Mononuclear cell (primary cell): ENCODE measurements around the gene DOCK4. TPM values are rescaled to one million over a fixed set of nuclear protein-coding genes. Genes with fewer than 3 reads are reported as not detected.

Experiments used
- H3K27me3 ChIP-seq: 2 replicates; pipeline ENCODE4 v1.6.0; 2011; ENCODE audit warnings: low read length, control low read depth; ENCODE audit not compliant: insufficient read depth
- H3K4me1 ChIP-seq: 2 replicates; pipeline ENCODE4 v1.5.1; 2011; ENCODE audit warnings: mild to moderate bottlenecking, low read length, control low read depth; ENCODE audit not compliant: insufficient read depth
- H3K4me3 ChIP-seq: 2 replicates; pipeline ENCODE4 v1.5.1; 2011; ENCODE audit warnings: mild to moderate bottlenecking, low read length, moderate library complexity
- H3K9me3 ChIP-seq: 2 replicates; pipeline ENCODE4 v1.5.1; 2011; ENCODE audit warnings: low read depth, mild to moderate bottlenecking, control low read depth, low read length
- total RNA-seq: library from RNA; depleted of rRNA; stranded (reverse); fragments of >200 nt; gene quantifications from one replicate; pipeline ENCODE4 v1.2.3, GENCODE V29; 2012

DOCK4 gene
- total RNA-seq, 1 donor = 5.6 TPM

DNA sequence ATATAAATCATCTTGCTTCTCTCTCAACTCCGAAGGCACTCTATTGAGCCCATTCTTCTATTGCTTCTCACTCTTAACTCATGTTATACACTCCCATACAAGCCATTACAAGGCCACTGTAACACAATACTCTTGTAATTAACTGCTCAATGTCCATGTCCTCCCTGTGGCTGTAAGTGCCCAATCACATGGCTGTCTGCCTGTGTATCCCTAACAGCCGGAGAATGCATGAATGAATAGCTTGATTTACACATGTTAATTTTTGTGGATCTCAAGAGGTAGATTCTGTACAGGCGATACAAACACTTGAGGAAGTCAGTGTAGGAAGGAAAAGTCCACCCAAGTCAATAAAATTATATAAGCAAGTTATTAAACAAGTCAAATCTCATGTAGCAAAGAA is 215.6 kb downstream of the DOCK4 start:
- no peaks in the 10 kb centered on the region for H3K9me3 ChIP-seq
- no peak overlapping the region for H3K4me3 ChIP-seq
- no peaks in the 10 kb centered on the region for H3K27me3 ChIP-seq
- peaks cover 19% of the 10 kb centered on the region for H3K4me1 ChIP-seq

DNA sequence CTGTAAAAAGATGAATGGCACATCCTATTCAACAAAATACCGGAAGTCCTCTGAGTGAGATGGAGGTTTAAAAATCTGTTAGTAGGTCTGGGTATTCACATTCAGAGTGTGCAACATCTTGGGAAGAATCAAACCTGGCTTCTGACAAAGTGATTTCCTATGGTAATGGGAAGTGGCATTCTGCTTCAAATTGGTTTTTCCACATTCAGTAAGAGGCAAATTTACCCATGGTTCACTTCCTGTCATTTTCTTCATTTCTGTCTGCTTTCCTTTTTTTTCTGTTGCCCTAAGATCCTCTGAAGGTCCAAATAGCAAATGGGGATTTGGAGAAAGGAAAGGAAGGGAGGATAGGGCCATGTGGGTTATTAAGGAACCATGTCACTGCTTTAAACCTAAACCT is 218.3 kb downstream of the DOCK4 start:
- no peak overlapping the region for H3K4me3 ChIP-seq
- peaks cover 19% of the 10 kb centered on the region for H3K4me1 ChIP-seq
- H3K9me3 ChIP-seq = no peaks in the 10 kb centered on the region
- no peaks in the 10 kb centered on the region for H3K27me3 ChIP-seq

DNA sequence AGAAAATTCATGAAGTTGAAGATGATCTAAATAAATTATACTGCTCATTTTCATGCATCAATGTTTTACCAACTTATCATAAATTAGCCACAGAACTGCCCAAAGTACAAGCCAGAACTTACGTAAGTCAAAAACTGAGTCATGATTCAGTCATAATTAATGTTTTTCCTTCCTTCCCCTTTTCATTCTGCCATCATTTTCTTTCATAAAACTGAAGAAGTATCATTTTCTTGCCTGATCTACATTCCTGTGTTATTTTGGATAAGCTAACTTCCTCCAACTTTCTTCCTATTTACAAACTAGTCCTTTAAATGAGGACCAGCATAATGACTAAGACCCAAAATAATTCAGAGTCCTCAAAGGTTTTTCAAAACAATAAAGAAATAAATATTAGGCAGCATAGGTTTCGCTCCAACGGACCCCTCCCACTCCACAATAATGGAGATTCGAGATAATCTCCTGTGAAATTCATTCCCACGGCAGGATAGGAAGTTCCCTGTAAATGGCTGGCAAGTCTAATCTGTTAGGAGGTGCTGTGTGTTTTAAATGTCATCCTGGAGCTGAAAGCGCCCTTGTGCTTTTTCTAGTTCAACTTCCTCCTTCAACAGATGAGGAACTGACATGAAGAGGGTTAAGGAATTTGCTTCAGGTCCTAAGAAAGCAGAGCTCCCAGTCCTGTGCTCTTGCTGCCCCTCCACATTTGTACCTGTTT is 218.9 kb downstream of the DOCK4 start:
- peaks cover 19% of the 10 kb centered on the region for H3K4me1 ChIP-seq
- H3K9me3 ChIP-seq = no peaks in the 10 kb centered on the region
- H3K4me3 ChIP-seq = no peak overlapping the region
- no peaks in the 10 kb centered on the region for H3K27me3 ChIP-seq

DNA sequence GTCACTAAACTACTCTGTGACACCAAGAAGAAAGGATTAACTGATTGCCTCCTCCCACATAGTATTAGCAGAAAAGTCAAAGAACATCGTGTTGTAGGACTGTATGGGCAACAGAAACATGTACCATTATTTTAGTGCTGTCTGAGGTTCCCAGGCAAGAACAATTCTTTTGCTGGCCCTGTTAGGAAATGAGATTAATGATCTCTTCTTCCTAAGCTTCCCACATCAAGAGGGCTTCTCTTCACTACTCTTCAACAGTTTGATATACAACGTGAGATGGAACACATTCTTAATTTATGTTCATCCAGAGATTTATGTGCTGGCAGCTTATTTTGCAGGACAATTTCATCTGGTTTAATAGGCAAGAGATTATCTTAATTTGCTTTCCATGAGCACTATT is 219.6 kb downstream of the DOCK4 start:
- Histone ChIP-seq H3K4me1 (peaks cover 19% of the 10 kb centered on the region), H3K27me3 (no peaks in the 10 kb centered on the region), H3K9me3 (no peaks in the 10 kb centered on the region), H3K4me3 (no peak overlapping the region)

DNA sequence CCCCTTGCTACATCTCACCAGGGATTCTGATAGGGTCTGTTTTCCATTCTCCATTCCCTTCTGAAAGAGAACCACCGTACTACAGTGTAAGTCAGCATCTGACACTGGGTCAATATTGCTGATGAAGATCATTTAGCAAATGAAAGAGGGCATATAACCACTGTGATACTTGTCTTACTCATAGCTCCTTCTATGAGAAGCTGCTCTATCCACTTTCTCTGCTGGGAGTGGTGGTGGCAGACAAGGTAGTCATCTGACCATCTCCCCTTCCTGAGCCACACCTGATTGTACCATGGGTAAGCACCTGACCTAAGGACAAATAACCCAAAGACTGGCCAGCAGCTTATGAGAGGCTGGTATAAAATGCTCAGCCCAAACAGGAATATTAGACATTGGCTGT is 220.4 kb downstream of the DOCK4 start:
- no peak overlapping the region for H3K4me3 ChIP-seq
- H3K27me3 ChIP-seq = no peaks in the 10 kb centered on the region
- no peaks in the 10 kb centered on the region for H3K9me3 ChIP-seq
- peaks cover 19% of the 10 kb centered on the region for H3K4me1 ChIP-seq

DNA sequence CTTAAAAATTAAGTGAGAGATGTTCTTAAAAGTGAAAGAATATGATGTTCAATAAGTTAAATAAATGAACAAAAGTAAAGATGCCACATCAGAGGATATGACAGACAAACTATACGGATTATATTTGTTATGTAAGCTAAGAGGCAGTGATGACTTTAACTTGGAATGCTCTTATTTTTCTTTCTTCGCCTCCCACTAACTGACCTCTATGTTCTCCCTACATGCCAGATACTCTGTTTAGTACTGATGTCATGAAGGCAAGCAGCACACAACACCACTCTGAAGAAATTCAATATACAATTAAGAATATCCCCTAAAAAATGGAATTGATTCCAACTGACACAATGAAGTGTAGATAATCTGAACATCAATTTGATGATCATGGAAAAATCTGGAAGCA is 223.4 kb downstream of the DOCK4 start:
- Histone ChIP-seq H3K4me3 (no peak overlapping the region), H3K4me1 (peaks cover 14% of the 10 kb centered on the region), H3K27me3 (no peaks in the 10 kb centered on the region), H3K9me3 (no peaks in the 10 kb centered on the region)

DNA sequence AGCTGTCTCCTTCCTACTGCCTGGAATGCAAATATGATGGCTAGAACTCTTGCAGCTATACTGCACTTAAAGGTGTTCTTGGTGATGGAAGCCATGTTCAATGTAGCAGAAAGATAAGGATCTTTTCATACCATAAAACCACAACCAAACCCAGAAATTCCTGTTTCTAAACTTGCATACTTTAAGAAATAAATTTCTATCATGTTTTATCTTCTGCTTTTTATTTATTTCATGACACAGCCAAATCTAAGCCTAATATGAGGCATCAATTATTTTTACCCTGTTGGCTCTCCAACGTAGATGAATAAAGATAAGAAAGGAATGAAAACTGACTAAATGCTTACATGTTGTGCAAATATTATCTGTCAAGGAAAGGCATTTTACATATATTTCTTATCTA is 224.1 kb downstream of the DOCK4 start:
- Histone ChIP-seq H3K27me3 (no peaks in the 10 kb centered on the region), H3K9me3 (no peaks in the 10 kb centered on the region), H3K4me3 (no peak overlapping the region), H3K4me1 (peaks cover 8% of the 10 kb centered on the region)

DNA sequence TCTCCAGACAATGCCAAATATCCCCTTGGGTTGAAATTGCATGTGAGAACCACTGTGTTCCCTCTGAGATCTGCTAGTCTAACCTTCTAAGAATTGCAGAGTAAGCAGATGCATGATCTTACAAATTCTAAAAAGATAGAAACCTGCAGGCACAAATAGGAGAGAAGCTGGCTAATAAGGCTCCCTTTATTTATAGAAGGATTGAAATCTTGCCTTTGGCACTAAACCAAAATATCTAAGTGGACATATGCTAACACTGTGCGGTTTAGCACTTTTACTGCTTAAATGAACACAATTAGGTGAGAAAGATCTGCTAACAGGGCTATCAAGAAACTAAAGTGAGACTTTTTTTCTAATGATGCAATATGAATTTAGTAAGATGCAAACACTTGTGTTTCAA is 225.5 kb downstream of the DOCK4 start:
- H3K27me3 ChIP-seq = no peaks in the 10 kb centered on the region
- H3K4me1 ChIP-seq = no peaks in the 10 kb centered on the region
- H3K4me3 ChIP-seq = no peak overlapping the region
- no peaks in the 10 kb centered on the region for H3K9me3 ChIP-seq

DNA sequence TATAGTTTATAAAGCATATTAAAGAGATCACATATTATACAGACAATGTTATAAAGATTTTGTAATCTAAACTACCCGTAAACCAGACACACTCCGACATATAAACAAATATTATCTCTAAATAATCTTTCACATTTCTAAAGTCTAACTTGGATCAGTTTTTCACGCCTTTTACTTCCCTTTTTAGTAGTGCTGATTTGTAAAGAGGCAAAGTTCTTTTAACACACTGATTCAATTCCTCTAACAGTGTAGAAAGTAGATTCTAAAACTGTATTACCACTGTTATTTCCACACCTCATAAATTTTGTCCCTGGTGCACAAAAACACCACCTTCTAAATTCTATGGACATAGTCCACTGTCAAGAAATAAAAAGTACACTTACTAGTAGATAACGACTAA is 230.9 kb downstream of the DOCK4 start:
- Histone ChIP-seq H3K9me3 (no peaks in the 10 kb centered on the region), H3K27me3 (no peaks in the 10 kb centered on the region), H3K4me3 (no peak overlapping the region), H3K4me1 (no peaks in the 10 kb centered on the region)

DNA sequence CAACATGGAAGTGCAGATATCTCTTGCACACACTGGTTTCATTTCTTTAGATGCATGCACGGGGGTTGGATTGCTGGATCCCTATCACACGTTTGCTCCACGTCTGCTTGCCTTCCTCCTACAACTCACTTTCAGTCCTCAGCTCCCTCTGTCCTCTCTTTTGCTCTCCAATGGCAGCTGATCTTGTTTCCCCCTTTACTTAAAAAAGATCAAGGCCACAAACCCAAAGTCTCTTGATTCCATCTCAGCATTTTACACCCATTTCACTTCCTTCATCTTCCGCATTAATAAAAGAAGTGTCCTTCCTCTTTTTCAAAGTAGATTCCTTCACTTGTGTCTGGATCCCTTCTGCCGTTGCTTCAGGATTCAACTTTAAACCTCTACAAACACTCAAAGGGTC is 245.2 kb downstream of the DOCK4 start:
- Histone ChIP-seq H3K4me3 (no peak overlapping the region), H3K4me1 (no peaks in the 10 kb centered on the region), H3K9me3 (no peaks in the 10 kb centered on the region), H3K27me3 (no peaks in the 10 kb centered on the region)

DNA sequence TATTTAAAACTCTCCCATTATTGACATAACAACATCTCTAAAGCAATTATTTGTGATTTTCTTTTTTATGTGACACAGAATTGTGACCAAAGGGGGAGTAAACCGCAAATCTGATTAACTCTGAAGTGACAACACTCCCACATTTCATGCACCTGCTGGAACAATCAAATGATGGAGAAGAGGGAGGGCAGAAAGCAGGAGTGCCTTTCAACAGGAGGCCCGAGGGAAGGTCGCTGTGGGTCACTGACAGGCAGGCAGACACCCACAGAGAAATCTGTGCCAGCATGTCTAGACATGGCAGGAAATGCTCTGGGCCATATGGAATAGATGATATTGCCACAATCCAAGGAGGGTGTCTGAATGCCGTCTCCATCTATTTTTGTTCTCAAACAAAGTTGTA is 247.3 kb downstream of the DOCK4 start:
- Histone ChIP-seq H3K27me3 (no peaks in the 10 kb centered on the region), H3K4me1 (no peaks in the 10 kb centered on the region), H3K4me3 (no peak overlapping the region), H3K9me3 (no peaks in the 10 kb centered on the region)

DNA sequence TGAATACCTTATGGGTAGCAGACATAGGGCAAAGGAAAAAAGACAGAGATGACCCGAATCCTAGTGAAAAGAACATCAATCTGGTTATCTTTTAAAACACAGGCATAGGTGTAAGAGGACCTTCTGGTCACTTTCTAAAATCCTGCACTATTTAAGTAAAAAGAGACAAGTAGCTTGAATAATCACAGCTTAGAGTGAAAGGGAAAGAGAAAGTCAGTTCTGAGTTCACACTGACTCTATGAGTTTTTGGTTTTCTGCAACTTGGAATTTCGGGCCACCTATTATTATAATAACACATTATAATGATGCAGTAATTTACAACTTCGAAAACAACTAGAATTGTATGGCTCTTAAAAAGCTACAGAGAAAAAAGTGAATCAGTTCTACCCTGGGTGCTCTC is 247.8 kb downstream of the DOCK4 start:
- Histone ChIP-seq H3K27me3 (no peaks in the 10 kb centered on the region), H3K9me3 (no peaks in the 10 kb centered on the region), H3K4me1 (no peaks in the 10 kb centered on the region), H3K4me3 (no peak overlapping the region)

DNA sequence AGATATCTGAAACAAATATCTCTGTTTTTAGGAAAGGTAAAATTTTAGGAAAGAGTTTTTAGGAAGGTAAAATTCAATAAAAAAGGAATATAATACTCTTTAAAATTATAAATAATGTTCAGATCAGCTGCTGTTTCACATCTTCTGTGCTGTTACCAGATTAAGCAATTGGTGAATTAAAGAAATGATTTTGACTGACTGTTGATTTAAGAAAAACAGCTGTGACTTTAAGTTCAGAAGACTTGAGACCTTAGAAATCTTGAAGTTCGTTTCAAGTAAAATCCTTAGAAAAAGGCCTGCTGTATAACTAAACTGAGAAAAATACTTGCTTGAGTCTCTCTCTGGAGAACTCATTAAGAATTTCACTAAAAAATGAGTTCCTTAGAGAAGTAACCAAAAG is 250.6 kb downstream of the DOCK4 start:
- Histone ChIP-seq H3K4me1 (no peaks in the 10 kb centered on the region), H3K27me3 (no peaks in the 10 kb centered on the region), H3K4me3 (no peak overlapping the region), H3K9me3 (no peaks in the 10 kb centered on the region)

DNA sequence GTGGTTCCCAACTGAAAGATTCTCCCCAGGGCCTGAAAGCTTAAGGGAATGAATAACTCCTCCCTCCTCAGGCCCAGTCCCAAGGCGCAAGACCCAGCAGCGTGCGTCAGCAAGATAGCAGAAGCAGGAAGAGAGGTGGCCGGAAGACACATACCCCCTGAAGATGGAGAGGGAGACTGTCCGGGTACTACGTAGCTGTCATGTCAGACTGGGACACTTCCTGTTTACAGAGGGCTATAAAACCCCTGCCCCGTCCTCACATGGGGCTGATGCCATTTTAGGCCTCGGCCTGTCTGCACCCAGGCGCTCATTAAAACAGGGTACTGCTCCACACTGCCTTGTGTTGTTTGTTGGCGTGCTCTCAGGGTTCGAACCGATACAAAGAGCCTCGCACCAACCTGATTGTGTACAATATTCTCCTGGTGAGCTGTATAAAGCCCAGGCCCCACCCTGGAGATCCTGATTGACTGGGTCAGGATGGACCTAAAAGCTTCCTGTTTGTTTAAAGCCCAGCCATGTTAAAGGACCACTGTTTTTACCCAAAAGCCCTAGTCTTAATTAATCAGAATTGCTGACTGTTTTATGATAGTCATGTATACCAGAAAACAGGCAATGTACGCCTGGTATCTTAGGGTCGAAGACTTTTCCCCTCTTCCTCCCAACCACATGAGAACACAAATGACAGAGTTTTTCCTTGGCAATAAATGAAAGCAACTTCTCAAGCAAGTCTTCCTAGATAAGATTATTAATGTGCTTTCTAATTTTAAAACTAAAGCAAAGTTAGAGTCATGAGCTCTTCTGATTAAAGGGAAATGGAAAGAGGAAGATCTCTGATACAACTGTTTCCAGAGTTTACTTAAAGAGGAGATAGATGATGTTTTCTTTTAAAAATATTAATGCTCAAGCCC is 251.5 kb downstream of the DOCK4 start:
- Histone ChIP-seq H3K4me3 (no peak overlapping the region), H3K9me3 (no peaks in the 10 kb centered on the region), H3K27me3 (no peaks in the 10 kb centered on the region), H3K4me1 (no peaks in the 10 kb centered on the region)

DNA sequence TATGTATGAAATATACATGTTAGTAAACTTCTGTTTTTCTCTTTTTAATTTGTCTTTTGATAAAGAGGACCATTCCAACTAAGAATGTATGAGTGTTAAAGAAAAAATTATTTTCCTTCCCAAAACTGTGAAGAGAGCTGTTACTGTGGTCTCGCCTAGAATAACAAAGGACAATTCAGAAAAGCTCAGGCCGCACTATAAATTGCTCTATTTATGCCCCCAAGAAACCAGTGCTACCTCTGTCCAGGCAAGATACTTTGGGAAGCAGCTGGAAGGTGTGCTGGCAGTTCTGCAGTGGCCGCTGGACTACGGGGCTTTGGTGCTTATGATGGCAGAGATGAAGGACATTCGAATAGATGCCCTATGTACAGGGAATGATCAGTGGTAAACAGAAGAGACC is 252.1 kb downstream of the DOCK4 start:
- Histone ChIP-seq H3K9me3 (no peaks in the 10 kb centered on the region), H3K4me3 (no peak overlapping the region), H3K4me1 (no peaks in the 10 kb centered on the region)

DNA sequence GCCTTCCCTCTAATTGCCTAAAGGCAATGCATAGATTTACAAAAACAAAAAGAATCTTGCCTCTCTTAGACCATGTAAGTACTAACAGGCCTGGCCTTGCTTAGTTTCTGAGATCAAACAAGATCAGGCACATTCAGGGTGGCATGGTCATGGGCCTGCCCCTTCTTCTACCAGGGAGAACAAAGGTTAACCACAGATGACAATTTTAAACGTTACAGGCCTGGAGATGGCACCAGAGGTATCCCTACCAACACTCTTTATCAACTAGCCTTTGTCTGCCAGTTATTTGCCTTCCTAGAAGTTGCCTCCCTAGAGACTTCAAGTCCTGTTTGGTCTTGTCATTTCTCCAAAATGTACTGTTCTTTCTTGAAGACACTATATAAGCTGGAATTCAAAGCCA is 252.6 kb downstream of the DOCK4 start:
- Histone ChIP-seq H3K4me3 (no peak overlapping the region), H3K9me3 (no peaks in the 10 kb centered on the region), H3K27me3 (no peaks in the 10 kb centered on the region), H3K4me1 (no peaks in the 10 kb centered on the region)

More for the DNA sequence above, 252.1 kb downstream of the DOCK4 start:
- H3K27me3 ChIP-seq = no peaks in the 10 kb centered on the region
